Skin epidermis (tissue), 12 donors: ENCODE measurements around the gene KCNF1.

Experiments
- H3K27ac ChIP-seq, 21 experiments: fragments of 200-600 bp; sonication (generic) in 11 of 21; one replicate each; pipeline ENCODE4 v1.5.0; 2020; ENCODE audit warnings: mild to moderate bottlenecking in 3 of 21, inconsistent platforms in 2 of 21, moderate library complexity in 2 of 21
- H3K4me3 ChIP-seq, 7 experiments: fragments of 200-600 bp; sonication (generic) in 2 of 7; one replicate each; pipeline ENCODE4 v1.5.0; 2020; ENCODE audit warnings: inconsistent platforms in 2 of 7, mild to moderate bottlenecking in 2 of 7, moderate library complexity in 1 of 7

The KCNF1 gene

DNA sequence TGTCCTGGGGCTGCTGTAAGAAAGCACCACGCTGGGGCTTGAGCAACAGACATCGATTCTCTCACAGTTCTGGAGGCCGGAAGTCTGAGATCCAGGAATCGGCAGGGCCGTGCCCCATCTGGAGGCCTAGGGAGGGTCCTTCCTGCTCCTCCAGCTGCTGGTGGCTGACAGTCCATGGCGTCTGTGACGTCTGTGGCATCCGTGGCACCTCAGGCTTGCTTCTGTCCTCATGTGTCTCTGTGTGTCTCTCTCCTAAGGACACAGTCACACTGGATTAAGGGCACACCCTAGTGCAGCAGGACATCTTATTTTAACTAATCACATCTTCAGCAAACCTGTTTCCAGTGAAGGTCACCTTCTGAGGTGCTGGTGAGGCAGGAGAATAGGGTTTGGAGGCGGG lies 32.6 kb upstream of the KCNF1 start:
- H3K4me3 ChIP-seq = no peak overlapping the region
- H3K27ac ChIP-seq = no peak overlapping the region

DNA sequence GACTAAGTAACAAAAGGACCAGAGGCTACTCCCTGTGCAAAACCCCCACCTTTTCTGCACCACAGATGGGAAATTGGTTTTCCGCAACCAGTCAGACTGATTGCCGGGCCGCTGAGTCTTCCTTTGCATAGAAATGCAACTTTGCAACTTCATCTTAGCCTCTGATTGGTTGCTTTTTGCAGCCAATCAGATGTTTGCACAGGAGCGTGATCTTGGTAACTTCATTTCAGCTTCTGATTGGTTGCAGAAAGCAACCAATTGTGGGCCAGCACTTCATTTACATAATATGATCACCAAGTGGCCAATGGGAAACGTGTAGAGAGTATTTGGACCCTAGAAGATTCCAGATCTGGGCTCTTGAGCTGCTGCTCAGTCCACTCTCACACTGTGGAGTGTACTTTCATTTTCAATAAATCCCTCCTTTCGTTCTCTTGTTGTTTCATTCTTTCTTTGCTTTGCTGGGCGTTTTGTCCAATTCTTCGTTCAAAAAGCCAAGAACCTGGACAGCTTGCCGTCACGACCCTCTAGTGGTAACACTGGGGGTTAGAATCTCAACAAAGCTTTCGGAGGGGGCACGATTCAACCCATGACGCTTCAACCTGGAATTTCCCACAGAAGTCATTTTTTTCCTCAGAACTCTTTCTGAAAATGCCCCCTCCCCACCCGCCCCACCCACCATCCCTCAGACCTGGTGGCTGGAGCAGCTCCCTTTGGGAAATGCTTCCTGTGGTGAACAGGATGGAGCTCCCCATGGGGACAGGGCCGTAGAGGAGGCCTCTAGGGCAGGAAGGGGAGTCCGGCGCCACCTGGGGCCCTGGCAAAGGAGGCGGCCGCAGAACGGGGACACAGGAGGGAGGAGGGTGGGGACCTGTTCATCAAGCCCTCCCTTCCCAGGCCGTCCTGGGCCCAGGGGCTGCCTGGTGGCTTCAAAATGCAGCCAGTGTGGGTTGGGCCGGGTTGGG lies 31.8 kb upstream of the KCNF1 start:
- H3K27ac ChIP-seq = peak overlapping the region in 1 of 21 experiments; percentile 18
- no peak overlapping the region for H3K4me3 ChIP-seq

- H3K4me3 ChIP-seq = no peak overlapping the region
These were observed 31.0 kb upstream of the KCNF1 start for GRCh38 chr2:10880586-10881321.

DNA sequence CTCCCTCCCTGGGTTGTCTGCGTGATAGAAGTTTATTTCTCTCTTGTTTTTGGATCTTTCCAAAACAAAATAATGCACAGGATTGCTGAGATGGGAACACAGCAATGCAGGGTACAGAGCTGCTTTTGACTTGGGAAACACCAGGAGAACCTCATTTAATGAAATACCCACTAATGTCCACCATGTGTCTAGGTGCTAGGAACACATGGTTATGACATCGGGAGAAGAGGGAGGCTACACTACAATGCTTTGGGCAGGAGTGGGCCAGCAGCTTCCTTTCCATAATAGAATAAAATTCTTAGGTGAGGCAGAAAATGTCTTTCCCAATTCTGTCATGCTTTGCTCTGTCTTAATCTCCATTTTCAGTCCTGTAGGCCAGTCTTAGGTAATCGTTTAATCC lies 29.2 kb upstream of the KCNF1 start:
- no peak overlapping the region for H3K27ac ChIP-seq
- no peak overlapping the region for H3K4me3 ChIP-seq

More at GRCh38 chr2:10880586-10881321, 31.0 kb upstream of the KCNF1 start:
- peak overlapping the region in 1 of 21 experiments; percentile 18 for H3K27ac ChIP-seq

DNA sequence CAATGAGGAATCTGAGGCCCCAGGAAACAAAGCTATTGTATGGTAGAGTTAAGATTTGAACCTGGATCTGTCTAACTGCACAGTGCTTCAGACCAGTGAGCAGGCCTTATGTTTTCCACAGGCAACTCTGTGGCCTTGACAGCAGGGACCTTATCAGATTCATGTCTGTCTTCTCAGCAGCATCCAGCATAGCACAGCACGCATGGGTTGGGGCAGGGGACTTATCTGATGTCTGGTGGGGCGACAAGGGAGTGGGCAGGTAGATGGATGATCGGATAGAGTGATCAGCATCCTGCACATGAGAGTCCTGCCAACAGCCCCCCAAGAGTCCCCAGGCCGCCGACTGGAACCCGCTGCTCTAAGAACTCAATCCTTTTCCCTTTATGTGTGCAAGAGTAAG lies 28.7 kb upstream of the KCNF1 start:
- no peak overlapping the region for H3K4me3 ChIP-seq
- no peak overlapping the region for H3K27ac ChIP-seq

DNA sequence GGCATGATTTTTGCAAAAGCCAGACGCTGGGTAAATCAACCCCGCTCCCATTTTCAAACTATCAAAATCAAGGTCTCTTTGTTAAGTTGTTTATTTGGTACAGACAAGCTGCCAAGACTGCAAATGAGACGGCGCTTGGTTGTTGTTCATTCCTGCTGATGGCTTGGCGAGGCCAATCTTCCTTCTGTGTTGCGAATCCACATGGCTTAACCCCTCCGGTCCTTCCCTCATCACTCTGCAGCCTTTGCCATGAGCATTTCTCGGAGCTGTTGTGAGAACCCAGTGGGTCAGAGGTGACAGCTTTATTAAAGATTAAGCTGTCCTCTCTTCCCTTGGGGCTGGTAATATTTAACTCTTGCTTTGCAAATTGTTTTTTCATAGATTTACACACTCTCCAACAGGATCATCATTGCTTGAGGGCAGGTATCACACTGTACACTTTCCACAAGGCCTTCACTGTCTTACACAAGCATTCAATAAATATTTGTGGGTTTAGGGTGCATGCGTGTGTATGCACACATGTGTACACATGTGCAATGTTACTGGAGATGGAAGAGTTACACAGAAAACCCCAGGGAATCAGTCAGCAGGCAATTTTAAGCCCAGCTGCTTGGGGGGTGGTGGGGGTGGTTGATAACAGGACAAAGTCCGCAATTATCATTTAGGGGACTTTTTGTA lies 27.8 kb upstream of the KCNF1 start:
- no peak overlapping the region for H3K27ac ChIP-seq

DNA sequence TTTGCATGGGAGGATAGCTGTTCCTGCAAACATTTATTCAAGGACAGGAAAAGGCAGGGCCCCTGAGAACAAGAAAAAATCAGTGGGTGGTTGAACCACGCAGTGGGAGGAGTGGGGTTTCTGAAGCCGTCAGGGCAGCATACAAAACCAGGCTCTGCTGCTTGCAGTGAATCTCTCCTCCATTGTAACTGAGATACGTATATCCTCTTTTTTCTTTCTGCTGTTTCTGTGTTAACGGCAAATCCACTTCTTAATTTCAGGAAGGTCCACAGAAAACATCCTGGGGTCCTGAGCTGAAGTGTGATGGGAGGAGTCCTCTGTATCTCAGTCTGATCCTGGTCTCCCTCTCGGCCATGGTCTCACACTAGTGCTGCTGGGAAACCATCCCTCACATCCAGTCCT lies 27.2 kb upstream of the KCNF1 start:
- Histone ChIP-seq H3K27ac (no peak overlapping the region), H3K4me3 (no peak overlapping the region)

More for the DNA sequence above, 27.8 kb upstream of the KCNF1 start:
- no peak overlapping the region for H3K4me3 ChIP-seq

DNA sequence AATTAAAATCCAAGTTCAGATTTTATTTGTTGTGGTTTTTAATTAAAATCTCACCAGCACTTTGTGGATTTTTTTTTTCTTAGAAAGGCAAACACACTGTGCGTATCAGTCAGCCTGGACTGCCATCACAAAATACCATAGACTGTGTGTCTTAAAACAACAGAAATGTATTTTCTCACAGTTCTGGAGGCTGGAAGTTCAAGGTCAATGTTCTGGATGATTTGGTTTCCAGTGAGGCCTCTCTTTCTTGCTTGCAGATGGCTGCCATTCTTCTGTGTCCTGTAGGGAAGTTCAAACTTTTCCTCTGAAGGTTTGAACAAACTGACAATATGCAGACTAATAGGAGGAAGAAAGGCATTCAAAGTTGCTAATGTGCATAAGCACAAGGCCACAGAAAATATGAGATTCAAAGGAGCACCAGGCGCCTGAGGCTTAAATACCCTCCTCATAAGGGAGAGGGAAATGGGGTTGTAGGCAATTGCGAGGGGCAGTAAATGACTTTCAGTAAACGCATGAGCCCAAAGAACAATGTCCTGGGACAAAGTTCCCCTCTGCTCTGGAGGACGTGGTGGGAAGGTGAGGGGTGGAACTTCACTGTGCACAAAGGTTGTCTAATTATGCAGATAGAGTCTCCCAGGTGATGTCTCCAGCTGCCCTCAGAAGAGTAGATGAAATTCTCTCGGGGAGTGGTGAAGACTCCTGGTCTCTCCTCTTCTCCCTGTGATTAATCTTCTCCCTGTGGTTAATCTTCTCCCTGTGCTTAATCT lies 26.5 kb upstream of the KCNF1 start:
- no peak overlapping the region for H3K27ac ChIP-seq
- H3K4me3 ChIP-seq = no peak overlapping the region

GRCh38 chr2:10887476-10887875 lies 24.3 kb upstream of the KCNF1 start:
- no peak overlapping the region for H3K27ac ChIP-seq

DNA sequence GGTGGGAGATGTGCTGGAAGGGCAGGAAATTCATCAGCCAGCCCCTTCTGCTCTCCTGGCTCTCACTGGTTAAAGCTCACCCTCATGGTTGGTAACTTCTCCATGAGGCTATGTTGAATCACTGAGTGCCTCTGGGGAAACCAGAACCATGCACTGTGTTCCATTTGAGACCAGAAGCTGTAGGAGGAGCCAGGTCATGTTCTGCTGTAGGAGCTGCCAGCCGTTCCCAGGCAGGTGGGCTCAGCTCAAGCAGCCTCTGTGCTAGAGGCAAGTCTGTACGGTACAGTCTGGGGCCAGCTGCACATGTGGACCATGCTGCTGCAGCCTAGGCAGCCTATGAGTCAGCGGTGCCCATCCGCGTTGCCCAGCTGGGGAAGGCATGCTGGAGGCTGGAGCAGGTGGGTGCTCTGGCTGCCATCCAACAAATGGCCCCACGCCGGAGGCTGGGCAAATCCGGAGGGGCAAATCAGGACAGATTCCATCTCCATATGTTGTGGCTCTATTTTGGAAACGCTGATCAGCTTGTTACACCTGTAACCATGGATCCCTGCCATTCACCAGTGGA lies 22.0 kb upstream of the KCNF1 start:
- H3K27ac ChIP-seq = no peak overlapping the region
- H3K4me3 ChIP-seq = no peak overlapping the region

More at GRCh38 chr2:10887476-10887875, 24.3 kb upstream of the KCNF1 start:
- no peak overlapping the region for H3K4me3 ChIP-seq

DNA sequence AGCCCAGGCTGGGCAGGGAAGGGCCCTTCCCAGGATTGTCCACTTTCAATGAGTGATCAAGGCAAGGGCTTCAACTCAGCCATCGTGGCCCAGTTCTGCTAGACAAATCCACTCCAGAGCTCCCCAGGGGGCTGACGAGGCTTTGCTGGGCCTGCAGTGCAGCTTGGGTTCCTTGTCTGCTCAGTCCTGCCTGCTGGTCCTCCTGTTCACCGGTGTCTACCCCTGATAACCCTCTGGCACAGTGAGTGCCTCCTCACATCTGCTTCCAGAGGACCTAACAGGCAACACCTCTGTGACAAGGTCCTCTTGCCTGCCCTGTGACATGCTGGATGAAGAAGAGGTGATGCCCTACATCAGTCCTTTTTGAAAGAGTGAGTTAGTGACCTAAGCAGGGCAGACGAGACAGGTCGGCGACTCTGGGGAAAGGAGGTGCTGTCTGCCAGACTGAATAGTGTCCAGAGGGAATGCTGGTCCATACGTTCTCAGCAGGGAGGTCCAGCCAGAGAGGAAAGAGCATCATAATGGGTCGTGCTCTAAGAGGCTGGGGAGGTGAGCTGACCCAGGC lies 20.9 kb upstream of the KCNF1 start:
- H3K4me3 ChIP-seq = no peak overlapping the region
- H3K27ac ChIP-seq = no peak overlapping the region

- Histone ChIP-seq H3K4me3 (no peak overlapping the region), H3K27ac (no peak overlapping the region)
These were observed 20.3 kb upstream of the KCNF1 start for GRCh38 chr2:10891390-10891789.

DNA sequence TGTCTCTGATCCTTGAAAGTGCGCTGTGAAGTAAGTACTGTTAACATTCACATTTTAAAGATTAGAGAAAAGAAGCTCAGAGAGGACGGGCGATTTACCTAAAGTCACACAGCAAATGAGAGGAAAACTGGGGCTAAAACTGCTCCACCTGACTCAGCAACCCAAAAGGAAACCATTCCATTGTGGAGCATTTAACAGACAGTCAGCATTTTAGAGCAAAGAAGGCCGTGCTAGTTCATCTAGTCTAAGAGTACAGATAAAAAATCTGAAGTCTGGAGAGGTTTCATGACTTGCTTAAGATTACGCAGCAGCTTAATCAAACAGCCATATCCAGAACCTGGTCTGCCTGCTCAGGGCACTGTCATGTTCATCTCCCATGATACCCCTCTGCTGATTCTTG lies 19.9 kb upstream of the KCNF1 start:
- Histone ChIP-seq H3K4me3 (no peak overlapping the region), H3K27ac (no peak overlapping the region)

GRCh38 chr2:10892316-10892715 lies 19.4 kb upstream of the KCNF1 start:
- no peak overlapping the region for H3K4me3 ChIP-seq
- H3K27ac ChIP-seq = no peak overlapping the region

DNA sequence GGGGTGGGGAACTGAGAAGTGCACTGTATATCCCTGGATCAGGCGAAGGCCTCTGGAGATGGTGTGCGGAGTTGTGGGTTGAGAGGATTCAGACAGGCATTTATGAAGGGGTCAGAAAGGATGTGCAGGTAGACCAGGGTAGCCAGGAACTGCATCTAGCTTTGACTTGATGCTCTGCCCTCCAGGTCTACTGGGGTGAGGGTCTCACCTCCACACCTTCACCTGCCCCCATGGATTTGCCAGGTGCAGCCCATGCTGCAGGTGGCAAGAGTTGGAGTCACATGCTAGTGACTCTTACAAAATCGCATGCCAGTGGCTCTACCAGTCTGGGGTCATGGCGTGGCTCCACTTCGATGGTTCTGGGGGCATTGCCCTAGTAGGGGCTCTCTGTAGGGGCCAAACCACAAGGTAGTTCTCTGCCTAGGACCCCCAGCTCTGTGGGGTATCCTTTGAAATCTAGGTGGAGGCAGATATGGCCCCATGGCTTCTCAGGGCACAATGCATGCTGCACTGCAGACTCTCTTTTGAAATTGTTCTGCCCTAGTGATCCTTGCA lies 18.9 kb upstream of the KCNF1 start:
- no peak overlapping the region for H3K4me3 ChIP-seq
- no peak overlapping the region for H3K27ac ChIP-seq

GRCh38 chr2:10894264-10894935 lies 17.3 kb upstream of the KCNF1 start:
- no peak overlapping the region for H3K27ac ChIP-seq
- H3K4me3 ChIP-seq = no peak overlapping the region

DNA sequence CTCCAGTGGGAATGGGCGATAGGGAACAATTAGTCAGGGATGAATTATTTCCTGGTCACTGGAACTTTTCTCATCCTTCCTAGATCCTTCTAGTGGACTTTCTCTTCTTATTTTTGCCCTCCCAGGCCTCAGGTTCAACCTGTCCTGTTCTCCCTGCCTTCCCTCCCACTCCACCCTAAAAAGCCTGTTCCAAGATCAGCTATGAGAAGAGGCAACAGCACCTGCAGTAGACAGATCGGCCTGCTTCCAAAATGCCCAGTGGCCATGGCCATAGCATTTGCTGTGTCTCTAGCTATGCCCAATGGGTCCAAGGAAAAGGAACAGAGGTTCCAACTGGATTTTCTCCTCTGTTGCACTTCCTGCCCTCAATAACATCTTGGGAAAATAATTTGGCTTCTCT lies 16.5 kb upstream of the KCNF1 start:
- no peak overlapping the region for H3K4me3 ChIP-seq
- H3K27ac ChIP-seq = no peak overlapping the region

DNA sequence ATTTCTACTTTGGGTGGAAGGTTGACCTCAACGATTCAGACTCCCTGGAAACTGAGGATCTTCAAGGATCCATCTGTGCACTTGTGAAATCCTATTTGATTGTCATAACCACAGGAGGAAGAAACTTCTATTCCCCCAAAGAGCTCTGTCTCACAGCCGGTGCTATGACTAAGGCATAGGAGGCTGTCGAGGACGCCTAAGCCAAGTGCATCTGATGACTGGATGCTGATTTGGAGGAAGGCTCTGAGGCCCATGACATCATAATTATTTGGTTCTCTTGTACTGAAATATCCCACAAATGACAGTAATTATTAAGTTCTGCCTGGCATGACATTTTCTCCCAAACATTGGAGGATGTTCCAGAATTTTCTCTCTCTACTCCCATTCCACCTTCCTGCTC lies 13.8 kb upstream of the KCNF1 start:
- no peak overlapping the region for H3K4me3 ChIP-seq

More for the DNA sequence above, 13.8 kb upstream of the KCNF1 start:
- no peak overlapping the region for H3K27ac ChIP-seq
